Measurements from ENCODE around the gene TSFM.

The TSFM gene

GRCh38 chr12:57834086-57834876, 51.7 kb downstream of the TSFM start:
- ChIA-PET CTCF (interaction anchor here (0.7 to 18.0 kb wide), 8 partner anchors 9 to 68 kb away, joined by 3 to 484 read pairs (median 4); no protein-coding TSS in a partner anchor), POLR2A (interaction anchor here (2.9 kb wide), 1 partner anchor 10 kb away, joined by 10 read pairs; no protein-coding TSS in a partner anchor)
- no peak overlapping the region for H3K4me3 ChIP-seq (ENCODE audit: low read depth, low read length)
- TF ChIP-seq CTCF (IDR thresholded peaks at IDR 0.05; ENCODE audit: insufficient read depth, low read length, missing control alignments), result no peak
- DNase-seq (ENCODE audit: low read depth, low spot score), result no peak

GRCh38 chr12:57835366-57836288, 53.0 kb downstream of the TSFM start:
- no peak for TF ChIP-seq CTCF (IDR thresholded peaks at IDR 0.05; ENCODE audit: insufficient read depth, low read length, missing control alignments)
- DNase-seq (ENCODE audit: low read depth, low spot score), result no peak
- peak overlapping the region; percentile 8 for H3K4me3 ChIP-seq (ENCODE audit: low read depth, low read length)
- POLR2A ChIA-PET, result interaction anchor here (0.5 to 2.8 kb wide), 7 partner anchors 9 to 1483 kb away, joined by 3 to 15 read pairs (median 8); partner anchors contain the start of gene CTDSP2
- CTCF ChIA-PET, result interaction anchor here (1.0 to 18.0 kb wide), 8 partner anchors 9 to 67 kb away, joined by 3 to 484 read pairs (median 4); partner anchors contain the start of gene TSFM

GRCh38 chr12:57836442-57837375, 54.1 kb downstream of the TSFM start:
- H3K4me3 ChIP-seq (ENCODE audit: low read depth, low read length), result peak overlapping the region; percentile 40
- no peak for TF ChIP-seq CTCF (IDR thresholded peaks at IDR 0.05; ENCODE audit: insufficient read depth, low read length, missing control alignments)
- DNase-seq (ENCODE audit: low read depth, low spot score), result peak; percentile 60
- CTCF ChIA-PET, result interaction anchor here (0.9 to 18.0 kb wide), 8 partner anchors 8 to 65 kb away, joined by 3 to 484 read pairs (median 4); partner anchors contain the start of gene TSFM
- POLR2A ChIA-PET, result interaction anchor here (0.6 to 2.8 kb wide), 8 partner anchors 8 to 66 kb away, joined by 3 to 15 read pairs (median 6); partner anchors contain the start of gene CTDSP2

GRCh38 chr12:57837864-57838562, 55.4 kb downstream of the TSFM start:
- DNase-seq (ENCODE audit: low read depth, low spot score), result no peak
- no peak for TF ChIP-seq CTCF (IDR thresholded peaks at IDR 0.05; ENCODE audit: insufficient read depth, low read length, missing control alignments)
- ChIA-PET CTCF (interaction anchor here (0.8 to 18.0 kb wide), 6 partner anchors 9 to 64 kb away, joined by 3 to 484 read pairs (median 4); partner anchors contain the start of gene TSFM), POLR2A (interaction anchor here (0.7 to 2.8 kb wide), 5 partner anchors 8 to 65 kb away, joined by 3 to 15 read pairs (median 3); partner anchors contain the start of gene CTDSP2)
- H3K4me3 ChIP-seq (ENCODE audit: low read depth, low read length), result peak overlapping the region; percentile 12; the same call in 1 of the 2 replicates
